SK-MEL-5 (cell line): Measurements from ENCODE around the gene PKP4. TPM values are rescaled to one million over a fixed set of nuclear protein-coding genes. Genes with fewer than 3 reads are reported as not detected.

Experiments
- DNase-seq: peaks from one replicate; pipeline ENCODE4 v3.0.0-alpha.2; 2016; ENCODE audit warnings: low read depth, low spot score
- in situ Hi-C: cut with HindIII; loops from 2 replicates; pipeline ENCODE4 v1.10.0; 2016; ENCODE audit warnings: low sequenced_read_pairs, high pct_unique_total_duplicates, low pct_unique_long_range_greater_than_20kb
- total RNA-seq: library from RNA; depleted of rRNA; stranded (reverse); fragments of >200 nt; shearing (Covaris generic); gene quantifications from 2 replicates; pipeline ENCODE4 v1.2.3, GENCODE V29; 2014

PKP4 gene
- total RNA-seq, 1 experiment from 2014 or later = 16.7 TPM

GRCh38 chr2:158599609-158600008, 142.9 kb downstream of the PKP4 start:
- in situ Hi-C loops = no loop called here
- DNase-seq = no peak

DNA sequence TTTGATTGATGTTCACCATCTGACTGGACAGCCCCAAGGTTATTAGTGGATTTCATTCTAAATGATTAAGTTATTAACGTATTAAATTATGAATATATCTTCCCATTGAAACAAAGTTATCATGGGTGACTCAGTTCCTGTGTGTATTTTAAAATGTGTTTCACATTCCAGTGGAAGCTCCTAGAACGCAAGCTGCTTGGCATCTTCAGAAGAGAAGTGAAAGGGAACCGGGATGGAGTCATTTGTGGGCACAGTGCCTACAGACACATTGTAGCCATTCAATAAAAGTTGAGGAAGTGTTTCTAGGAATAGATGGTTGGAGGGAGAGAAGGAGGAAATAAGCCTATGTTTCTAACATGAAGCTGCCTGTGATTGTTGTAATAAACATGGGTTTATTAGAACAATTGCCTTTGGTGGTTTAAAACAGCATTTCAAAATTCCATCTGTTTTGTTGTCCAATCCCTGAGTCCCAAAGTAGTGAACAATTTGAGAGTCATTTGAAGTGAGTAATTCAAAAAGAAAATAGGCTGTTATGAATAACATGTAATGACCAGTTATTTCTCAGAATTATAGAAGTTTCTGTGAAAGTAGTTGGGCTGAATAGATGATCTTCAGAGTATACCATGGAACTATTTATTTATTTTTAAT, 143.5 kb downstream of the PKP4 start:
- DNase-seq = no peak
- in situ Hi-C loops = no loop called here

DNA sequence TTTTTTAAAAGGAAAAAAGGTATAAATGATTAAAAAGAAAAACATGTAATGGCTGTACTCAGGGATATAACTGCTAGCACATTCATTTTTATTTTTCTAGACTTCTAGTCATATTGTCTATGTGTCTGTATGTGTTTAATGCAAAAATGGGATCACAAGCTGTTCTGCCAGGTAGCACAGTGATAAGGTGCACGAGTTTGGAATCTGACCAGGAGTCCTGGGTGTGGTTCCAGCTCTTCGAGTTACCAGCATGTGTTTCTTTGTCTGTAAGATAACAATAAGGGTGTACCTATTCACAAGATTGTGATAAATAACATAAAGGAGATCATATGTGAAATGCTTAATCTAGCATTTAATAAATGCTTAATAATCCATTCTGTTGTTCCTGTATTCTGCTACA, 145.3 kb downstream of the PKP4 start:
- DNase-seq = no peak
- in situ Hi-C loops = no loop called here

DNA sequence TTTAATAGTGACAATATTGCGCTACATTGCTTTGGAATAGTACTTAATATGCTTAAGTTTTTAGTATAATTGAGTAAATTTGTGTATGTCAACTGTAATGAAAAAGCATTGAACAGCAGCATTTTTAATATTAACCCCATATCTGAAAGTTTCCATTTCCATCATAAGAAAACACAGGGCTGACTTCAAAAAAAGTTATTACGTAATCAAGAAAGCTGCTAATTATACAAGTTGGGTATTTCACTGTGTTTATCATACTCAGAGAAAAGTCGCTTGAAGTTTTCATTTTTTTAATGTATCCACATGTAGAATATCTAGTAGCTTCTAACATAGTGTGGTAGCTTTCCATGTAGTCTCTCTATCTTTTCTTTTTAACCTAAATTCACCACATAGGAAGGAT, 146.5 kb downstream of the PKP4 start:
- no peak for DNase-seq
- in situ Hi-C loops = no loop called here

GRCh38 chr2:158603986-158604385, 147.2 kb downstream of the PKP4 start:
- in situ Hi-C loops = no loop called here
- DNase-seq = no peak

- in situ Hi-C loops = no loop called here
- DNase-seq = no peak
These were observed 153.3 kb downstream of the PKP4 start for GRCh38 chr2:158610059-158610458.

GRCh38 chr2:158616480-158617000, 159.8 kb downstream of the PKP4 start:
- in situ Hi-C loops = no loop called here

DNA sequence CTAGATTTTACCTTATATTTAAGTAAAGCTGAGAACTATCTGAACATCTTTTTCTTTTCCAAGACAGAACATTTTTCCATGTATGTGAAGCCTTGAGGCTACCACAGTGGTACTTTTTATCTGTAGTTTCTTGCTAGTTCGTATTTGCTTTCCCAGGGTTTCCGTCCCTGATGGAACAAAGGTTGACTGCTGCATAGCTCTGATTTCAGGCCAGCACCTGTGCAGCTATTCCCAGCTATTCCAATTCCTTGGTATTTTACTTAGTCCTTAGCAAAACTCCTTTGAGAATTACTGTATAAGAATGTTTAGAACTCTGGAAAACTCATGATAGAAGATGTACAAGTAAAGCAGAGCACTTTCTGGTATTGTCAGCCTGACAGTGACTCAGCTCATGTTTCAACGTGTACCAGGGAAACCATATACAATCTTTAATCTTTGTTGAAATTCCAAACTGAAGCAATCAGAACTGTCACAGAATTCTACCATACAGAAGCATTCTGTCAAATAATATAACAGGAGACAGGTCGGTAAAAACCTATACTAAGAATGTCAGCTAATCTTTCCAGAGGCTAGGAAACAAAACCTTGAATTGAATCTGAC, 162.2 kb downstream of the PKP4 start:
- in situ Hi-C loops = no loop called here
- DNase-seq = no peak

More at GRCh38 chr2:158616480-158617000, 159.8 kb downstream of the PKP4 start:
- peak; percentile 7 for DNase-seq

- no peak for DNase-seq
- in situ Hi-C loops = no loop called here
These were observed 162.7 kb downstream of the PKP4 start for GRCh38 chr2:158619496-158619895.

GRCh38 chr2:158620656-158621055, 163.9 kb downstream of the PKP4 start:
- in situ Hi-C loops = no loop called here
- DNase-seq = no peak

DNA sequence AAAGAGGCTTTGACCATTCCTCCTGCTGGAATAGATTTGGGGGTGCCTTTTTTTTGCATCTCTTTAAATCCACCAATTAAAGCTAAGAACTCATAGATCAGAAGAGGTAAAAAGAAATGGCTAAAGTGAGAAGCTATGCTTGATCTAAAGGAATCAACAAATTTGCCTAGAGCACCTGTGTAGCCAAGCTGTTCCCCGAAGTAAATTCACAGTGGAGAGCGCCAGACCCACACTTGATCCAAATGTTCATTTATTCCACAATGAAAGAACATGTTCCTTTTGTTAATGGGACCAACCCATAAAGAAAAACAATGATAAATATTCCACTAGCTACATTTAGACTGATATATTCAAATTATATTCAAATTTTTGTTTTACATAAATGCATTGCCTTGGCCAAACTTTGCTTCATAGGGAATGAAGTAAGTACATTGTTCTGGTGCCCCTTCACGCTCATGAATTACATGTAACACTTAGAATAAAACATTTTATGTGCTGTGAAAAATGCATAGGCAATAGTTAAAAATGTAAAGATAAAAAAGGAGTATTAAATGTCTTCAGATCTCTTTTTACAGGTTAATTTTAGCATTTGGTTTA, 167.4 kb downstream of the PKP4 start:
- in situ Hi-C loops = no loop called here
- no peak for DNase-seq

DNA sequence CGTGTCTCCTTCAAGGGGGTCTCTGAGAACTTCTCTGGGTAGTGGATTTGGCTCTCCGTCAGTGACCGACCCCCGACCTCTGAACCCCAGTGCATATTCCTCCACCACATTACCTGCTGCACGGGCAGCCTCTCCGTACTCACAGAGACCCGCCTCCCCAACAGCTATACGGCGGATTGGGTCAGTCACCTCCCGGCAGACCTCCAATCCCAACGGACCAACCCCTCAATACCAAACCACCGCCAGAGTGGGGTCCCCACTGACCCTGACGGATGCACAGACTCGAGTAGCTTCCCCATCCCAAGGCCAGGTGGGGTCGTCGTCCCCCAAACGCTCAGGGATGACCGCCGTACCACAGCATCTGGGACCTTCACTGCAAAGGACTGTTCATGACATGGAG, 168.2 kb downstream of the PKP4 start:
- in situ Hi-C loops = no loop called here
- DNase-seq = no peak

- DNase-seq = no peak
- in situ Hi-C loops = no loop called here
These were observed 172.4 kb downstream of the PKP4 start for GRCh38 chr2:158629116-158629515.

GRCh38 chr2:158633261-158633660, 176.5 kb downstream of the PKP4 start:
- peak; percentile 9 for DNase-seq
- in situ Hi-C loops = no loop called here

DNA sequence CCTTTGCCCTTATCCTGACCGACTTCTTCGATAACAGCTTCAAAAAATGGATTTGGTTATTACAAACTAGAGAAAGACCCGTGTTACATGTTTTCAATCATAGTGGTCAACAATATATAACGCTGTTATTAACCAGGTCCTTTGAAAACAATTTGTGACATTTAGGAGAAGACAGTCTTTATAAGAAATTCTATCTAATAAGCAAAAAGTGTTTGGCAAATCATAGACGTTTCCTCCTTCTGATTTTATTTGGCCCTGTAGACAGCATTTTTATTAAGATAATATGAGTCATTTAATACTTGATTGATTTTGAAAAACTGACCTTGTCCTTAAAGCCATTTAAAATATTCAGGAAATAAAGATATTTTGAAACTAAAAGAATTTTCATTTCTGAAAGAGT, 177.9 kb downstream of the PKP4 start:
- in situ Hi-C loops = no loop called here

GRCh38 chr2:158635961-158636601, 179.3 kb downstream of the PKP4 start:
- in situ Hi-C loops = no loop called here

More for the DNA sequence above, 177.9 kb downstream of the PKP4 start:
- DNase-seq = no peak

GRCh38 chr2:158637357-158637756, 180.6 kb downstream of the PKP4 start:
- in situ Hi-C loops = no loop called here
- no peak for DNase-seq

More at GRCh38 chr2:158635961-158636601, 179.3 kb downstream of the PKP4 start:
- no peak for DNase-seq

DNA sequence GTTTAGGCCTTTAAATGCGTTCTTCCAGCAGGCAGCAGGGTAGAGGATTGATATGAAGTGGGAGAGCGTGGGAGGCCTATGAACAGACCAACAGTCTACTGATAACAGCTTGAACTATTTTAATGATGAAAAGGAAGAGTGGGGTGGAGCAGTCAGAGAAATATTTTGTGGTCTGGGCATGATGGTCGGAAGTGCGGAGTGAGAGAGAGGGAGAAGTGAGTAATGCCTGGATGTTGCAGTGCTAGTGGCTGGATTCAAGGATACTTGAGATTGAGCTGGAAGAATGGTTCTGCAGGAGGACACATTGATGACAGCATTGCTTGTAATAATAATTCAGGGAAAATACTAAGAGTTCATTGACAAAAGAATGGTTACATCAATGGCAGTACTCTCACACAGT, 187.4 kb downstream of the PKP4 start:
- in situ Hi-C loops = no loop called here

More for the DNA sequence above, 187.4 kb downstream of the PKP4 start:
- DNase-seq = no peak
